ENCODE results near the gene TTC23L.
"Not testable (repeated sequence)": the region's sequence is repeated elsewhere in the genome, so short reads cannot be mapped to it uniquely, and the experiment has no call there.

Gene TTC23L

GRCh38 chr5:34827588-34828506, 11.1 kb upstream of the TTC23L start:
- TF ChIP-seq, protein P1, sequence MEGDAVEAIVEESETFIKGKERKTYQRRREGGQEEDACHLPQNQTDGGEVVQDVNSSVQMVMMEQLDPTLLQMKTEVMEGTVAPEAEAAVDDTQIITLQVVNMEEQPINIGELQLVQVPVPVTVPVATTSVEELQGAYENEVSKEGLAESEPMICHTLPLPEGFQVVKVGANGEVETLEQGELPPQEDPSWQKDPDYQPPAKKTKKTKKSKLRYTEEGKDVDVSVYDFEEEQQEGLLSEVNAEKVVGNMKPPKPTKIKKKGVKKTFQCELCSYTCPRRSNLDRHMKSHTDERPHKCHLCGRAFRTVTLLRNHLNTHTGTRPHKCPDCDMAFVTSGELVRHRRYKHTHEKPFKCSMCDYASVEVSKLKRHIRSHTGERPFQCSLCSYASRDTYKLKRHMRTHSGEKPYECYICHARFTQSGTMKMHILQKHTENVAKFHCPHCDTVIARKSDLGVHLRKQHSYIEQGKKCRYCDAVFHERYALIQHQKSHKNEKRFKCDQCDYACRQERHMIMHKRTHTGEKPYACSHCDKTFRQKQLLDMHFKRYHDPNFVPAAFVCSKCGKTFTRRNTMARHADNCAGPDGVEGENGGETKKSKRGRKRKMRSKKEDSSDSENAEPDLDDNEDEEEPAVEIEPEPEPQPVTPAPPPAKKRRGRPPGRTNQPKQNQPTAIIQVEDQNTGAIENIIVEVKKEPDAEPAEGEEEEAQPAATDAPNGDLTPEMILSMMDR (IDR thresholded peaks at IDR 0.05; ENCODE audit: insufficient read depth, low read length, poor library complexity, severe bottlenecking): no peak
- H3K27me3 ChIP-seq (replicated peaks; ENCODE audit: control insufficient read depth, insufficient read depth, low read length): no peaks in the 10 kb centered on the region
- DNase-seq (ENCODE audit: extremely low read depth, insufficient read length): peak; percentile 25
- H3K4me3 ChIP-seq (replicated peaks; ENCODE audit: low read depth, low read length): no peak overlapping the region
- no peaks in the 10 kb centered on the region for H3K36me3 ChIP-seq (ENCODE audit: control insufficient read depth, insufficient read depth, low read length)

DNA sequence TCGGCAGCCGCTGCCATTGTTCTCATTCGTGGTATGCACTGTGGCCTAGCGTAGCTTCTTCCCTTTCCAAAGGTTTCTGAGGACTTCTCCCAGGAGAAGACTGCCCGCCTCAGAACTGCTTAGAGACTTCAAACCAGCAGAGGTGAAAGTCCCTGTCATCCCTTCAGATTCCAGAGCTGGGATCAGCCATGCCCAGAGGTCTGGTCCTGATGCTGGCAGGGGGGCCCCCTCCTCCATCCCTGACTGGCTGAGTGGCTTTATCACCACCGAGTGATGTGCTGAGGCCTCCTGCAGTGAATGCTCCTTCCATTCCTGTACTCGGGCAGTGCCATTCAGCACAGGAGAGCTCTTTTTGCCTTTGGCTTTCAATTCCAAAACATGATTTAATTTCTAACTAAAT, 8.1 kb upstream of the TTC23L start:
- not testable (repeated sequence) for H3K4me3 ChIP-seq (replicated peaks; ENCODE audit: low read depth, low read length); H3K36me3 ChIP-seq (ENCODE audit: control insufficient read depth, insufficient read depth, low read length); DNase-seq (ENCODE audit: extremely low read depth, insufficient read length); H3K27me3 ChIP-seq (replicated peaks; ENCODE audit: control insufficient read depth, insufficient read depth, low read length)

DNA sequence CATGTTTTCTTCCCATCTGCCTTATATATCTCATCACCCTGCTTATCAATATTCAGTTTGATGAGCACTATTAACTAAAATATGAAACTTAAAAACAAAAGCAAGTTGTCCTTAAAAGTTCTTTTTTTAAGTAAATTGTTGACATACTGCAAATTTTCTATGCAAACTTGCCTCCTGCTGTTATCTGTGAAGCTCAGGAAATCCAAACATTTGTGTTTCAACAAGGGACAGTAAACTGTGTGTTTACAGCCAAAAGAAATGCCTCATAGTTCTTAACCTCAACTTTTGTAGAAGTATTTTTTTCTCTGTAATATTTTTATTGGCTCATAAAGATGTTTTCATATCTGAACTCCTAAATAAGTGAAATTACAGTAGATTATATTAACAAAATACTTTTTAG, 7.7 kb upstream of the TTC23L start:
- no peak overlapping the region for H3K4me3 ChIP-seq (replicated peaks; ENCODE audit: low read depth, low read length)
- DNase-seq (ENCODE audit: extremely low read depth, insufficient read length): no peak
- TF ChIP-seq, protein P1 (IDR thresholded peaks at IDR 0.05; ENCODE audit: insufficient read depth, low read length, poor library complexity, severe bottlenecking): no peak
- no peaks in the 10 kb centered on the region for H3K36me3 ChIP-seq (ENCODE audit: control insufficient read depth, insufficient read depth, low read length)
- no peaks in the 10 kb centered on the region for H3K27me3 ChIP-seq (replicated peaks; ENCODE audit: control insufficient read depth, insufficient read depth, low read length)

DNA sequence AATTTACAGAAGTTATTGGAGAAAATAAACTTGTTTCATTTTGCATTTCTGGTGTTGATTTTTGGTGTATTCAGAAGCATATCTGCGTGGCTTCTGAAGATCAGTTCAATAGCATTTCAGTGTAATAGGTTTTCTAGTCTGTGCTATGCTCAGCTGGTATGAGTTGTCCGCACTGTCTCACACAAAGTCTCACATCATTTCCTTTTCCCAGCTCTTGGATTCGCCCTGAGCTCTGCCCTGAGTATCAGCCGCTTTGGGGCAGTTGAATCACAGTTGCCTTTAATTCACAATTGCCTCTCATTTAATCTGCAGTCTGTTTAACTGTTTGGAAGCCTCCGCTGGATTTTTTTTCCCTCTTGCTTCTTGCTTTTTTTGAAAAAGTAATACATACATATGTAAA, 6.4 kb upstream of the TTC23L start:
- TF ChIP-seq, protein P1 (IDR thresholded peaks at IDR 0.05; ENCODE audit: insufficient read depth, low read length, poor library complexity, severe bottlenecking): no peak
- H3K36me3 ChIP-seq (ENCODE audit: control insufficient read depth, insufficient read depth, low read length): no peaks in the 10 kb centered on the region
- no peak for DNase-seq (ENCODE audit: extremely low read depth, insufficient read length)
- H3K27me3 ChIP-seq (replicated peaks; ENCODE audit: control insufficient read depth, insufficient read depth, low read length): no peaks in the 10 kb centered on the region
- H3K4me3 ChIP-seq (replicated peaks; ENCODE audit: low read depth, low read length): no peak overlapping the region

DNA sequence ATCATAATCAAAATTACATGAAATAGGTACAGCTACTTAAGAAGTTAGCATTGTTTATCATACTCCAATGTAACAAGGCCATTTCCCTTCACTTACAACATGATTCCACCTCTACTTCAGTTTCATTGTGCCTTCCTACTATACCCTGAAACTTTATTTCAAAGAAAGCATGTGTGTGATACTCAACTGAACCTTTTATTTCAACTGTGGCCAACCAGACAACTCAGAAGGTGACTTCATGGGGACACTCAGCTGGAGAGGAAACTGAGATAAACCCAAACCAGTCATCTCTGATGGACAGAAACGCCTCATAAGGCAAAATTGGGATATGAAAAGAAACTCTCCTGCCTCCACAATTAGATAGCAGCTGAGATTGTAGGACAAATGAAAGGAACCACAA, 5.9 kb upstream of the TTC23L start:
- no peak overlapping the region for H3K4me3 ChIP-seq (replicated peaks; ENCODE audit: low read depth, low read length)
- DNase-seq (ENCODE audit: extremely low read depth, insufficient read length): no peak
- no peaks in the 10 kb centered on the region for H3K27me3 ChIP-seq (replicated peaks; ENCODE audit: control insufficient read depth, insufficient read depth, low read length)
- TF ChIP-seq, protein P1 (IDR thresholded peaks at IDR 0.05; ENCODE audit: insufficient read depth, low read length, poor library complexity, severe bottlenecking): no peak
- no peaks in the 10 kb centered on the region for H3K36me3 ChIP-seq (ENCODE audit: control insufficient read depth, insufficient read depth, low read length)

GRCh38 chr5:34833976-34834793, 4.8 kb upstream of the TTC23L start:
- H3K27me3 ChIP-seq (replicated peaks; ENCODE audit: control insufficient read depth, insufficient read depth, low read length): no peaks in the 10 kb centered on the region
- no peak for DNase-seq (ENCODE audit: extremely low read depth, insufficient read length)
- no peaks in the 10 kb centered on the region for H3K36me3 ChIP-seq (ENCODE audit: control insufficient read depth, insufficient read depth, low read length)
- H3K4me3 ChIP-seq (replicated peaks; ENCODE audit: low read depth, low read length): no peak overlapping the region
- TF ChIP-seq, protein P1 (IDR thresholded peaks at IDR 0.05; ENCODE audit: insufficient read depth, low read length, poor library complexity, severe bottlenecking): no peak
